SK-N-SH (cell line): Measurements from ENCODE around the gene VIPR2.

Experiments used
- CHD2 ChIP-seq: fragments of 150-350 bp; IDR thresholded peaks from 2 replicates; pipeline ENCODE4 v1.6.1; 2018; ENCODE audit warnings: low read length; ENCODE audit not compliant: partially characterized antibody
- CTCF ChIP-seq: fragments of 200-600 bp; sonication (generic); IDR thresholded peaks from 2 replicates; pipeline ENCODE4 v1.6.1; 2017; ENCODE audit warnings: antibody characterized with exemption, mild to moderate bottlenecking, moderate library complexity
- EP300 ChIP-seq, 2 experiments: IDR thresholded peaks; 2 replicates each; pipeline versions ENCODE4 v1.4.0 to v1.6.1; 2012; ENCODE audit warnings: borderline replicate concordance in 1 of 2, low read depth in 1 of 2, low read length in 1 of 2
- GABPA ChIP-seq: IDR thresholded peaks from 2 replicates; pipeline ENCODE4 v1.4.0; 2012; ENCODE audit warnings: low read depth, mild to moderate bottlenecking
- IRF3 ChIP-seq: fragments of 150-350 bp; IDR thresholded peaks from 2 replicates; pipeline ENCODE4 v1.6.1; 2016; ENCODE audit warnings: mild to moderate bottlenecking, low read depth, low read length
- MAX ChIP-seq: IDR thresholded peaks from 2 replicates; pipeline ENCODE4 v1.4.0; 2012; ENCODE audit warnings: low read depth
- RAD21 ChIP-seq: IDR thresholded peaks from 2 replicates; pipeline ENCODE4 v1.6.1; 2012; ENCODE audit warnings: mild to moderate bottlenecking, low read length
- TAF1 ChIP-seq: IDR thresholded peaks from 2 replicates; pipeline ENCODE4 v1.6.1; 2012; ENCODE audit warnings: low read depth, mild to moderate bottlenecking, low read length, moderate library complexity, borderline replicate concordance
- TCF12 ChIP-seq: IDR thresholded peaks from 2 replicates; pipeline ENCODE4 v1.4.0; 2012
- TEAD4 ChIP-seq: IDR thresholded peaks from 2 replicates; pipeline ENCODE4 v1.4.0; 2012; ENCODE audit warnings: mild to moderate bottlenecking, borderline replicate concordance; ENCODE audit not compliant: insufficient read depth
- YY1 ChIP-seq: IDR thresholded peaks from 2 replicates; pipeline ENCODE4 v1.4.0; 2012; ENCODE audit warnings: low read depth, mild to moderate bottlenecking

GRCh38 chr7:159008417-159008816 lies 136.2 kb downstream of the VIPR2 start:
- TF ChIP-seq CTCF (no peak), RAD21 (no peak), TAF1 (no peak), MAX (no peak), TCF12 (no peak), GABPA (no peak), YY1 (no peak), EP300 (IDR thresholded peaks at IDR 0.05; ENCODE audit: borderline replicate concordance in 1 of 2, low read depth in 1 of 2, low read length in 1 of 2) (no peak), IRF3 (no peak), CHD2 (no peak), TEAD4 (no peak)
